GM18520 (cell line): ENCODE measurements around the gene SMAD5.

Source experiments
- ATAC-seq: cut with Tn5 transposase; IDR thresholded peaks from one replicate; pipeline ENCODE4 v1.9.1; 2021; ENCODE audit not compliant: unreplicated experiment

The SMAD5 gene

GRCh38 chr5:136194576-136194975 is 61.9 kb downstream of the SMAD5 start:
- ATAC-seq = no peak

GRCh38 chr5:136195971-136196820 is 63.6 kb downstream of the SMAD5 start:
- no peak for ATAC-seq

- ATAC-seq = no peak
Observed at GRCh38 chr5:136197462-136198142, 65.0 kb downstream of the SMAD5 start.

- no peak for ATAC-seq
Observed at GRCh38 chr5:136198453-136198852, 65.8 kb downstream of the SMAD5 start.

GRCh38 chr5:136199408-136199807 is 66.8 kb downstream of the SMAD5 start:
- no peak for ATAC-seq

GRCh38 chr5:136200130-136200529 is 67.5 kb downstream of the SMAD5 start:
- ATAC-seq = no peak

GRCh38 chr5:136200761-136201160 is 68.1 kb downstream of the SMAD5 start:
- ATAC-seq = no peak

- no peak for ATAC-seq
Observed at GRCh38 chr5:136201870-136202269, 69.2 kb downstream of the SMAD5 start.

GRCh38 chr5:136202469-136203205 is 70.0 kb downstream of the SMAD5 start:
- ATAC-seq = no peak

- ATAC-seq = no peak
Observed at GRCh38 chr5:136203303-136203922, 70.8 kb downstream of the SMAD5 start.

GRCh38 chr5:136205061-136205702 is 72.5 kb downstream of the SMAD5 start:
- no peak for ATAC-seq

GRCh38 chr5:136205941-136206340 is 73.3 kb downstream of the SMAD5 start:
- ATAC-seq = no peak

GRCh38 chr5:136206361-136206760 is 73.7 kb downstream of the SMAD5 start:
- no peak for ATAC-seq

- no peak for ATAC-seq
Observed at GRCh38 chr5:136207631-136208030, 75.0 kb downstream of the SMAD5 start.

GRCh38 chr5:136208916-136209315 is 76.3 kb downstream of the SMAD5 start:
- ATAC-seq = no peak

GRCh38 chr5:136209346-136209910 is 76.8 kb downstream of the SMAD5 start:
- no peak for ATAC-seq

GRCh38 chr5:136210259-136210658 is 77.6 kb downstream of the SMAD5 start:
- no peak for ATAC-seq

GRCh38 chr5:136211282-136212040 is 78.8 kb downstream of the SMAD5 start:
- no peak for ATAC-seq

- no peak for ATAC-seq
Observed at GRCh38 chr5:136212252-136212721, 79.6 kb downstream of the SMAD5 start.
